ENCODE measurements around the gene BRMS1L. TPM values are rescaled to one million over a fixed set of nuclear protein-coding genes. Genes with fewer than 3 reads are reported as not detected.

Gene BRMS1L
- total and polyA plus RNA-seq, 2 donors (not counting 3 experiments of a cell fraction or from before 2014, with no cell fraction given) = 4.0 to 7.7 TPM

DNA sequence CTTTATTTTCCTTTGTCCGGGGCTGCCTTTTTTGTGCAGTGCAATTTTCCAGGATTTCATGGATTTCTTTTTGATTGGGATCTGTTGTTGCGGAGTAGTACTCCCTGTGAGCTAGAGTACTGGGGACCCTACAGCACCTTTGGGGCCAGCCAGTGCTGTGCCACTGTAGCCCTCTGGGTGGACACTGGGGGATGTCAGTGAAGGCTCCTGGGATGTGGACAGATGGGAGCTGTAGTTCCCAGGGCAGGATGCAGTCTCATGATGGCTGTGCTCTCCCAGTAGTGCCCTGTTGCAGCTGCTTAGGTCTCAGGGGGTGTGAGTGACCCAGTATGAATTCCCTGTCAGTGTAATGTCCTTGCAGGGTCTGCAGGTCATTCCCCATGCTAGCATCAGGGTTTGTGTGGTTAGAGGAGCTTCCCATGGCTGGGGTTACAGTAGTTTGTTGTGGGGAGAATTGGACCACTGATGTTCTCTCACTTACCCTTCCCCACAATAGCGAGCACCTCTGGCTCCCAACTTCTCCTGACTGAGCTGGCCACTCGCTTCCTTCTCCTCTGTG lies 72.2 kb downstream of the BRMS1L start:
- DNase-seq (ENCODE audit: low read depth, low spot score) (no peak), FAIRE-seq (no peak)
- no peaks in the 10 kb centered on the region for H3K36me3 ChIP-seq (ENCODE audit: control insufficient read depth in 2 of 2, extremely low read depth in 1 of 2, insufficient read depth in 2 of 2, low read length in 2 of 2)
- H4K20me1 ChIP-seq (replicated peaks; ENCODE audit: control insufficient read depth, extremely low read depth, insufficient read depth, low read length) = no peaks in the 10 kb centered on the region
- no TSS peak for BruUV-seq (replicated peaks)
- no peak overlapping the region for H3K27ac ChIP-seq (ENCODE audit: insufficient read depth, low read depth, low read length)
- CTCF ChIA-PET = no interaction called here
- H2AFZ ChIP-seq (ENCODE audit: low read depth, low read length) = no peak overlapping the region
- POLR2A ChIA-PET = no interaction called here
- no peak overlapping the region for H3K9ac ChIP-seq (replicated peaks; ENCODE audit: extremely low read depth, insufficient read depth, low read length)
- no peak overlapping the region for H3K4me3 ChIP-seq (replicated peaks in 1 of 3; ENCODE audit: insufficient read depth in 1 of 3, low read depth in 1 of 3, low read length in 3 of 3)
- no peaks in the 10 kb centered on the region for H3K27me3 ChIP-seq (ENCODE audit: control insufficient read depth in 2 of 2, insufficient read depth in 2 of 2, low read length in 2 of 2)
- dilution Hi-C loops (cut with MboI; ENCODE audit: extremely low pct_ligation_motif_present, low sequenced_read_pairs) = no loop called here
- no peaks in the 10 kb centered on the region for H3K9me1 ChIP-seq (replicated peaks; ENCODE audit: control insufficient read depth, extremely low read depth, insufficient read depth, low read length)
- H3K4me2 ChIP-seq (ENCODE audit: insufficient read depth, low read length) = no peak overlapping the region
- H3K9me3 ChIP-seq (replicated peaks; ENCODE audit: control insufficient read depth, insufficient read depth, low read length) = no peaks in the 10 kb centered on the region
- H3K4me1 ChIP-seq (ENCODE audit: control insufficient read depth, extremely low read depth, insufficient read depth, low read length) = no peaks in the 10 kb centered on the region
- intact Hi-C loops (cut with micrococcal nuclease) = no loop called here
- no peaks in the 10 kb centered on the region for H3K79me2 ChIP-seq (ENCODE audit: control insufficient read depth, insufficient read depth, low read length)
- TF ChIP-seq EZH2 (IDR thresholded peaks at IDR 0.05; ENCODE audit: borderline replicate concordance, low read depth, low read length, severe bottlenecking) (no peak), GATA2 (IDR thresholded peaks at IDR 0.05; ENCODE audit: insufficient read depth, insufficient read length, low read depth, low read length) (no peak), JUN (IDR thresholded peaks at IDR 0.05; ENCODE audit: borderline replicate concordance, insufficient read depth, insufficient read length, low read depth) (no peak), POLR2AphosphoS5 (IDR thresholded peaks at IDR 0.05; ENCODE audit: insufficient read depth, low read depth, low read length) (no peak), POLR2A (IDR thresholded peaks at IDR 0.05; ENCODE audit: low read depth, low read length) (no peak), FOS (IDR thresholded peaks at IDR 0.05; ENCODE audit: borderline replicate concordance, insufficient read depth, low read length) (no peak), CTCF (IDR thresholded peaks at IDR 0.05; ENCODE audit: extremely low read depth in 1 of 2, insufficient read depth in 1 of 2, low read depth in 1 of 2, low read length in 2 of 2) (no peak), MYC (IDR thresholded peaks at IDR 0.05; ENCODE audit: low read depth, low read length) (no peak)

Data from endothelial cell of umbilical vein (primary cell).